HG02885 (cell line): ENCODE data around the gene SPSB4.

ENCODE experiments used
- ATAC-seq: cut with Tn5 transposase; IDR thresholded peaks from one replicate; pipeline ENCODE4 v1.9.1; 2021; ENCODE audit warnings: mild to moderate bottlenecking; ENCODE audit not compliant: unreplicated experiment, poor library complexity

SPSB4 gene

DNA sequence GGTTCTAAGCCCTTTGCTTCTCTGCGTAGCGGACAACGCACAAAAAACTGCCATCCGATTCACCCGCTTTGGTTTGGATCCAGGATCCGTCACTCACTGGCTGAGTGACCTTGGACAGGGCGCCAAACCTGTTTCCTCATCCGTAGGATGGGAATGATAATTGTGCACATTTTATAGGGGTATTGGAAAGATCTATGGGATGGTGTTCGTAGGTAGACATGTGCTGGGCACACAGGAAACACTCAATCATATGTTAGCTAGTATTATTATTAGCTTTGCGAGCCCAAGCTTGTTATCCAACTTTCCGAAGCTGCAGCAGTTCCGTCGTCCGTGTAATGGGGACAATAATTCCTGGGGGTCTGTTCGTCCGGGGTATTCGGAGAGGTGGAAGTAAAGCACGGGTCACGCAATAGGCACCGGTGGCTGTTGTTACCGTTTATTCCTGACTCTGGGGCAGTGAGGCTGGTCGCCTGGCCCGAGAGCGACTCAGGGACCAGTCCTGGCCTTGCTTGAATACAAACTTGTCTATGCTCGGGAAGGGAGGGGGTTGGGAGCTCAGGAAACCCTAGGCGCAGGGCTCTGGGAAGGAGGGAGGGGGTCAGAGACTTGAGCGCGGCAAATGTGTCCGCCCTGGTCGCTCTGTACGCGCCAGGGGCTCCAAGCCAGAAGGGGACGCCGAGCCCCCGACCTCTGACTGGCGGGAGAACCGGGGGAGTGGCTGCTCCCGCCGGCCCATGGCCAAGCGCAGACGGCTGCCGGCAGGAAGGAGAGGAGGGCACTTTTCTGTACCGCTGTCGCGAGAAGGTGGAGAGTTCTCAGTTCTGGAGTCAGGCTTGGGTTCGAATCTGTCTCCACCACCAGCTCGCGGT is 1.3 kb downstream of the SPSB4 start:
- ATAC-seq = no peak

DNA sequence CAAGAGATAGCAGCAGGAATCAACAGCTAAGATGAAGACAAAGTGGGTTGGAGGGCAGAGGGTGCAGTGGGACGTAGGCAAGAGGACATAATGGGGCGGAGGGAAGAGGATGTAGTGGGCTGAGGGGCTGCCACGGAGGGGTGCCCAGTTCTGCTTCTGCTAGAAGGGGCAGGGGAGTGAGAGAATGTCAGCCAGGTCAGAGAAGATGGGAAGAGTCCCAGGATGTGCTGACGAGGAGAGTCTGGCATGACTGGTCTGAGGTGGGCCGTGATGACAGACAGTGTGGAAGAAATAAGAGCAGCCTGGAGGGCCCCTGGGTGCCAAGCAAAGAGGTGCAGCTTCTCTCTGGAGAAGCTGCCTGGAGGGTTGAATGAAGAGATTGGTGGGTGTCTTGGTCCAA is 4.0 kb downstream of the SPSB4 start:
- no peak for ATAC-seq

DNA sequence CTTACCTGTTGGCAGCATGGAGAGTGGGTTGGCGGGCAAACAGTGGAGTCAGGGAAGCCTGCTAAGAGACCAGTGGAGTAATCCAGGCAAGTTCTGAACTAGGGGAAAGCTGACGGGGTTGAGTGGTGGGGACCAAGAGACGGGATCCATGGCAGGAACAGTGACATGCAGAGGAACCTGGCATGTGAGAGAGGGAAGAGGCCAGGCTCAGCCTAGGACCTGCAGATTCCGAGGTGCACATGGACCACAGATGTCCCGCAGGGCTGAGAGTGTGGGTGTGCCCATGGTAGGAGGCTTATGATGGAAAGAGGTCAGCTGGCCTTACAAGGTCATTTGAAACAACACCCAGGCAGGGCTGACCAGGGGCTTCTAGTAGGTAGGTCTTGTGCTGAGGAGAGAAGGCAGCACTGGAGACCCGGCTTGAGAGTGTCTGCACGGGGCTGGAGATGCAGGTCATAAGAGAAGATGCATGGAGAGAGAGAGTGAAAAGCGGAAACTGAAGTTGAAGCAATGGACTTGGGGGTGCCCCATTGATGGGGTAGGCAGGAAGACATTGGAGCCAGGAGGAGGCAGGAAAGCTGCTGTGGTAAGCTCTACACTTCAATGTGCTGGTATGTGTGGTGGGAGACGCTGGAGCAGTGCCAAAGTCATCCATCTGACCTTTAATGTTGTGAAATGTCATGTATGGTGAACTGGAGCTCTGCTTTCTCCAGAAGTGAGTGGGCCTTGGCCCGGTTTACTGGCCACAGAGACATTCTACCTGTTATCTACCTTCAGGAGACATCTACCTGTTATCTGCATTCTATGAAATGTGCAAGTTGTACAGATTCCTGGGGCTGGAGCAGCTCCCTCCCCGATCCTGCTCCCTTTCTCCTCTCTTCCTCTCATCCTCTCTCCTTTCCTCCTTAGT is 4.6 kb downstream of the SPSB4 start:
- ATAC-seq = no peak

DNA sequence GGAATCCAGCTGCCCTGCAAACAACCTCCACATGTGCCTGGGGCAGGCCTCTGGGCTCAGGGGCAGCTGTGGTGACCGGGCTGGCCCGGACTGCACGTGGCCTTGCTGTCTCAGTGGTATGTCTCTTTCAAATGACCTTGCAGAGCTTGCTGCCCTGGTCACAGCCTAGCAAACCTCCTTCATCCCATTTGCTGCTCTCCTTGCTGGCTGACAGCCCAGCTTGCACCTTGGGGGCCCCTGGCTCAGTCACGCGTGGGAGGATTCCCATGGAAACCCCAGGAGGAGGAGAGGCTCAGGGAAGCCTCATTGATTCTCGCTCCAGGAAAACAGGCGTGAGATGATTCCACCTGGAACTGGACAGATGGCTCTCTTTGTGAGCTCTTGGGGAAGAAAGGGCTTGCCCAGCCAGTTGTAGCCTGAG is 5.6 kb downstream of the SPSB4 start:
- no peak for ATAC-seq

DNA sequence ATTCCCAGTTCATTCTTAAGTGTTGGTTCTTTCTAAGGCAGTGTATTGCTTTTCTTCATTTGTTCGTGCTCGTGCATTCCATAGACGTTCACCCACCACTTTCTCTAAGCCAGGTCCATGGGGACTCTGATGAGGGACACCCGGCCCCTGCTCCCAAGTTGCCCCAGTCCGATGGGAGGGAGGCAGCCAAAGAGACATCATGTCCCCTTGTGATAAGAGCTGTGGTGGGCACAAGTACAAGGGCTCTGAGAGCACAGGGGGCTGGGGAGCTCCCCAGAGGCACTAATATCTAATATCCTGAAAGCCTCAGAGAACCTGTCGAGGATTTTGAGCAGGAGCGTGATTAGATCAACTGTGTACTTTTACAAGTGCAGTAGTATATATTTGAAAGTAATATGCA is 6.3 kb downstream of the SPSB4 start:
- no peak for ATAC-seq

DNA sequence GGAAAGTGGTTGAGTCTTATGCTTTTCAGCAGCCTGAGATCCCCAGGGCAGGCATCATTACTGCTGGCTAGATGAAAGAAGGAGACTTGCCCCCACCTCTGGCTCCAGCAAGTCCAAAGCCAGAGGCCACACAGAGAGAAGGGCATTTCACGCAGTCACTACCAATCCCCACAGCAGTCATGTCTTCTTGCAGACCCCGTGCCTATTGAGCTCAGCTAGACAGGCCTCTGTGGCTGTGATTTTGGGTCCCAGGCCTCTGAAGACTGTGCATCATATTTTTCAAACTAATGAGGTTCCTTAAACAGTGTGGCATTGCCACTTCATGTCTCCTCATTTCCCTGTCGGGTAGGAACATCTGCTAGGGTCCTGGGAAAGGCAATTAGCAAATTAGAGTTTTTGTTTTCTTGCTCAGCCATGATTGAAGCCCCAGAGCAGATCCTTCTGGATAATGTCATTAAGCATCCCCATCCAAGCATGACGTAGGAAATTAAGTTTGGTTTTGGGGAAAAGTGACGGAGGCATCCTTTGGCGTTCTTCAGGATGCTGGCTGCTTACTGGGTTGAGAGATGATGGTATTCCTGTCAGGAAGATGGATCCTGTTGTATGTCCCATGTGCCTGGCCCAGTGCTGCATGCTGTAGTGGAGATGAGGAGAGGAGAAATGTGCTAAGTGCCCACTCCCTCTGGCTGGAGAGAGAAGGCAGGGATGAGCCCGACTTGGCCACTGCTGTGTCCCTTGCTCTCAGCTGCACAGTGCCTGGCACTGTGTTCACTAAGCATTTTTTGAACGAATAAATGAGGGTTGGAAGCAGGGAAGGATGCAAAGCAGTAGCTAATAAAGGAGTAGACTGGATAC is 7.0 kb downstream of the SPSB4 start:
- ATAC-seq = no peak

DNA sequence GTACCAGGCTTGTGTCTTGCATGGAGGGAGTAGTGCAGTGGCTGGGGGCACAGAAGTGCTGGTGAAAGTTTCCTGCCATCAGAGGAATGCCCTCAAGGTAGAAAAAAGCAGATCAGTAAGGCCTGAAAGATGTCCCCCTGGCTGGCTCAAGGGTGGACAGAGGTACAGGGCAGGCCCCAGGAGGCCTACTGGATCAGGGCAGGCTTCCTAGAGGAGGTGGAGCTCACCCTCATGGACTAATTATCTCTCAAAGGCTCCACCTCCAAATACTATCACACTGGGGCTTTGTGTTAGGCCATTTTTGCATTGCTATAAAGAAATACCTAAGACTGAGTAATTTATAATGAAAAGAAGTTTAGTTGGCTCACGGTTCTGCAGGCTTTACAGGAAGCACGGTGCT is 7.8 kb downstream of the SPSB4 start:
- no peak for ATAC-seq

DNA sequence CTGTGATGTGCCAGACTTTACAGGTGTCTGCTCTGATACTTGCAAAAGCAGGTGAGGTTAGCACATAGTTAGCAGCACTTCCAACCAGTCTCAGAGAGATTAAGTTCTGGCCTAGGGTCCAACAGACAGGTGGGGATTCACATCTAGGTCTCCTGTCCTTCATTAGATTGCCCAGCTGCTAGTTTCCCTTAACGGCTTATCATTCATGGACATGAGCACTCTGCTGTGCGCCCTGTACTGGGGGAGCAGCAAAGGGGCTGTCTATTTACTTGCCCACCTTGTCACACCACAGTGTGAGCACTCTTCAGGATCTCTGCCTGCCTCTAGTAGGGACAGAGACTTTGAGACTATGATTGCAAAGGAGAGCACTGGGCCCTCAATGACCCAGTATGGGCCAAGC is 8.7 kb downstream of the SPSB4 start:
- no peak for ATAC-seq

DNA sequence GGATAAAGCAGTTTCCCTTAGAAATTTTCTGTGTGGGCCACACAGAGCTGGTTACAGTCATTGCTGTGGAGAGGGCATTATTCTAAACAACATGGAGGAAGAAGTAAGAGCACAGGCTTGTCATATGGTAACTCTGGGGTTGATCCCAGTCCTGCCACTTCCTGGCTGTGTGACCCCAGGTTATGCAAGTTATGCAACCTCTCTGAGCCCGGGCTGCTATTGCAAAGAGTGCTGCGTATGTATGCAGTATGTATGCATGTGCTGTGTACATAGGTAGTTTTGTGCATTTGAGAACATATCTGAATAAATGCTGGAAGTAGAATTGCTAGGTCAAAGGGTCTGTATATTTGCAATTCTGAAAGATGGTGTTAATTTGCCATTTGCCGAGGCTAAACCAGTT is 9.2 kb downstream of the SPSB4 start:
- ATAC-seq = no peak

DNA sequence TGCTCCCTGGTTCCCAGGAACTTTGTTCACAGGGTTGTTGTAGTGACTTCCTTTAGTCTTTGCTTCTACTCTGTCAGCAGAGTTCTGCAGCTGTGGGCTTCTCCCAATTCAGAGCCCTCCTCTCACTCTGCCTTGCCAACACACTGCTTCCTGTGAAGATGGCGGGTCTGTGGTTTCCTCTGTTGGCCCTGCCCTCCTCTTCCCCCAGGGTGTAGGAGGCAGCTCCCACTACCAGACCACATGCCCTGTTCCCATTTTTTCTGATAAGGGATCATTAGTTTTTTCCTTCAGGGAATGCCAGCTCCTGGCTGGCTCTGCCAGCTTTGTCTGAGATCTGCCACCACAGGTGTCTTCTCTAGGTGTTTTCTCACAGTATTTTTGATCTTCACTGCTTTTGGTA is 12.7 kb downstream of the SPSB4 start:
- no peak for ATAC-seq

DNA sequence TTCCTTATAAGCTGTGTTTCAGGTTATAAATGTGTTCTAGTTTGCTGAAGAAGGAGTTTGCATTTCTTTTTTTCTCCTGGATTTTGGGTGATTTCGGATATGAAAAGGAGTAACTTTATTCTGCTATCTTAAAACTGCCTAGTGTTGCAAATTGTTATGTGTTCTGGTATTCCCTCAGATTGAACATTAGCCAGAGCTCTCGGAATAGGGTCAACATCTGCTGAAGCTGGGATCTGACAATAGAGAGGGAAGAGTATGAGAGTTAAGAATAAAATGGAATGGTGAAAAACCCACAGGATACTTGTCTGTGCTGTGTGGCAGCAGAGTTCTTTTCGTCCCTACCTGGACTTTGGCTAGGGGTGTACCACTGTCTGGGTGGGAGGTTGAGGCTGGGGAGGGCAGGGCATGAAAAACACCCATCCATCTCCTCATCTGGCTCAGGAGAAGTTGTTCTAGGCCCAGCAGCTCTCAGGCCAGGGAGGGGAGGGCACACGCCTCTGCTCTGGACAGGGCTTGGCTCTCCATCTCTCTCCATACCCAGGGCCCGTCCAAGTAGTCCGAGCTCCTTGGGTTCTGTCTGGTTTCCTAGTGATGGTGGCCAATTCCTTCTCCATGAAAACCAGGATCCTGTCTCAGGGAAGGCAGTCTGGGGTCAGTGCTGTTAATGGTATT is 13.2 kb downstream of the SPSB4 start:
- no peak for ATAC-seq

DNA sequence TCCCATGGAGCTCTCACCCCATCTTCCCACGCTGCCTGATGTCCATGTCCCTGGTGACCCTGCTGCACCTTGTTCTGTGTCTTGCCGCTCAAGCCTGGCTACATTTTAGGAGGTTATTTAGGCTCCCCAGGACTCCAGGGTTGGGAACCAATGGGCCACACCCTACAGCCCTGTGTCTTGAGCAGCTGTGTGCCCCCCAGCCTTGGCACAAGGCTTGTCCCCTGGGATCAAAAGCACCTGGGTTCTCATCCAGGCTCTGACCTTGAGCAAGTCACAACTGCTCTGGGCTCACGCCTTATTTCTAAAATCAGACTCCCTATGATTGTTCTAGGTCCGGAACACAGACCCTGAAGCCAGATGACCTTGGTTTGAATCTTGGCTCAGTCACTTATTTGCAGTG is 14.1 kb downstream of the SPSB4 start:
- no peak for ATAC-seq

DNA sequence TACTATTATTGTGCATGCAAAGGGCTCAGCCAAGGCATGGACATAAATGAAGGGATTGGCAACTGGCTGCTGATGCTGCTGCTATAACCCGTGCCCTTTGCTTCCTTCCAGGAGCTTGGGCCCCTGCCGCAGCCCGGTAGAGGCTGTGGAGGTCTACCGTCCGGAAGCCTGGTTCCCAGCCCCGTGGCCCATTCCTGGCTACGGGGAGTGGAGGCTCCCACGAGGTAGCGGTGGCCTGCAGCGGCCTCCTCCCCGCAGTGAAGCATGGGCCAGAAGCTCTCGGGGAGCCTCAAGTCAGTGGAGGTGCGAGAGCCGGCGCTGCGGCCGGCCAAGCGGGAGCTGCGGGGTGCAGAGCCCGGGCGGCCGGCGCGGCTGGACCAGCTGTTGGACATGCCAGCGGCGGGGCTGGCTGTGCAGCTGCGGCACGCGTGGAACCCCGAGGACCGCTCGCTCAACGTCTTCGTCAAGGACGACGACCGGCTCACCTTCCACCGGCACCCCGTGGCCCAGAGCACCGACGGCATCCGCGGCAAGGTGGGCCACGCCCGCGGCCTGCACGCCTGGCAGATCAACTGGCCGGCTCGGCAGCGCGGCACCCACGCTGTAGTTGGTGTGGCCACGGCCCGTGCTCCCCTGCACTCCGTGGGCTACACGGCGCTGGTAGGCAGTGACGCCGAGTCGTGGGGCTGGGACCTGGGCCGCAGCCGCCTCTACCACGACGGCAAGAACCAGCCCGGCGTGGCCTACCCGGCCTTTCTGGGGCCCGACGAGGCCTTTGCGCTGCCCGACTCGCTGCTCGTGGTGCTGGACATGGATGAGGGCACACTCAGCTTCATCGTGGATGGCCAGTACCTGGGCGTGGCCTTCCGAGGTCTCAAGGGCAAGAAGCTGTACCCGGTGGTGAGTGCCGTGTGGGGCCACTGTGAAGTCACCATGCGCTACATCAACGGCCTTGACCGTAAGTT is 15.0 kb downstream of the SPSB4 start:
- no peak for ATAC-seq

DNA sequence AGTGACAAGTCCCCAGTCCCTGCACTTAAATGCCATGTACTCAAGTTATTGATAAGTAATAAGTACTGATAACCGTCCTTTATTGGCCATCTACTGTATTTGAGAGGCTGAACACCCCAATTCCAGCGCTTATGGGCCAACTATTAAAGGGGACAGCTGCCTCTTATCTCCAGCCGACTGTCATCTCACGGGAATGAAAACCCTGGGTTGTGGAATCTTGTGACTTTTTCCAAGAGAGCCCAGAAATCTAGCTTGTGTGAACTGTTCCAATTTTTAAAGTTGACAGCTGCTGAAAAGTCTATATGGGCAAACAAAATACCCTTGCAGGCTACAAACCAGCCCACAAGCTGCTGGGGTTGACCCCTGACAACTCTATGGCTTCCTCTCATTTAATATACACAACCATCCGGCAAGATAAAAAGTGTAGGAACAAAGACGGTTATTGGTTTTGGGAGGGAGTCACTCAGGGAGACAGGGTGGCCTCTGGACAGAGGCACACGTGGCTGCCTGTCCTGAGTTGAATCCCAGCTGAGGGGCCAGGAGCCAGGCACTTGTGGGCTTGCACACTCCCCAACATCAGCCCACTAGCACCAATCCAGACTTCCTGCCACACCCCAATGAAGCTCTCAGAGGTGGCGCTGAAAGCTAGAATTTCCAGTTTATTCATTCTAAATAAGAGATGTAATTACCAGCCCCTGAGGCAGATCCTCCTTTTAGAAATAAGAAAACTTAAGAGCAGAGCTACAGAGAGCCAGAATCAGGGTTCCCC is 16.2 kb downstream of the SPSB4 start:
- ATAC-seq = no peak

DNA sequence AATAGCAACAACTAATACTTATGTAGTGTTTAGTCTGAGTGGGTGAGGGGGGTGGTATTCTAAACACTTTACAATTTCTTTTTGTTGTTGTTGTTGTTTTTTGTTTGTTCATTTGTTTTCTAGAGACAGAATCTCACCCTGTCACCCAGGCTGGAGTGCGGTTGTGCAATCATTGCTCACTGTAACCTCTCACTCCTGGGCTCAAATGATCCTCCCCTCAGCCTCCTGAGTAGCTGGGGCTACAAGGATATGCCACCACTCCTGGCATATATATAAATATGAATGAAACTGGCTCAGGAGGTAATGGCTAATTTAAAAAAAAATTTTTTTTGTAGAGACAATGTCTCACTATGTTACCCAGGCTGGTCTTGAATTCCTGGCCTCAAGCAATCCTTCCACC is 19.1 kb downstream of the SPSB4 start:
- ATAC-seq = no peak

DNA sequence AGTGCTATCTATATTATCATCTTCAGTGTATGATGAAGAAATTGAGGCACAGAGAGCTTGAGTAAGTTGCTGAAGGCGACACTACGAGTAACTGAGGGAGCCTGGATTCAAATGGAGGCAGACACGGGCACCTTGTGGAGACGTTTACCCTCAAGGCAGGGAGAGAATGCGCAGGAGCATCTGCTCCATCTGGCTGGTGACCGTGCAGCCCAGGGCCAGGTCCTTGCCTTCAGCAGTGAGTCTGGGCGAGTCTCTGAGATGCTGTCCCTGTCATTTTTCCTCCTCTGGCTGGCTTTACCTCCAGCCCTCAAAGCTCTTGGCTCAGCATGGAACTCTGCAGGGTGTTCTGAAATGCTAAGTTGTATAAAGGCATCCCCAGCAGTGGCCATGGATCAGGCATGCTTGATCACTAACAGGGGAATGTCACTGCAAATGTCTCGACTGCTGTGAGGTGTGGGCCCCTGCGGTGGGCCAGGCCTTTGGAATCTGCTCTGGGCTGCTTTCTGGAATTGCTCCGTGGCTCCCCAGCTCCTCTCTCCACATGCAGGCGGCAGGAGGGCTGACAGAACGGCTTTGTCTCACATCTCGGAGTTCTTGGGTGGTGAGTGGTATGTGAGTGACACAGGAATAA is 19.7 kb downstream of the SPSB4 start:
- no peak for ATAC-seq

DNA sequence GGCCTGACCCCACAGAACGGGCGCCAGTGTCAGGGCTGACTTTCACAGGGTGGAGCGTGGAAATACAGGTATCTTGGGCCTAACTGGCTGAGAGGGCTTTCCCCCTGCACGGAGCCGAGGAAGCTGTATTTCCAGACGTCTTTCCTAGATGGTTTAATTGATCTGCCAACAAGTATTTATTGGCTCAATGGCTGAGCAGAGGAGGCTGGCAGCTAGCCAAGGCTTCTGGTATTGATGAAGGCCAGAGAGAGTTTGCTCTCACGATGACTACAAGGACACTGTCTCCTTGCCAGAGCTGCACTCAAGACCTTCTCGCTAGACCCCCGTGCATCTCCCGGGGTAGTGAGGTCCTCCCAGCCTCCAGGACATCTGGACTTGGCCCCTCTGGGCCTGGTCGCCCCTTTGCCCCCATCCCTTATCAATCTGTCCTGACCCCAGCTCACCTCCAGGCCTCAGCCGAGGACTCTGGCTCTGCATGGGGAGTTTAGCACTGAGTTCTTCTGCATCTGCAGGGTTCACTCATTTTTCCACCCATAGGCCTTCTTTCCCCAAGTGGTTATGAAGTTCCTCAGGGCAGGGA is 20.6 kb downstream of the SPSB4 start:
- no peak for ATAC-seq
